SK-N-MC (cell line): Measurements from ENCODE around the gene TNFRSF6B.

Source experiments
- DNase-seq: peaks from one replicate; pipeline ENCODE4 v3.0.0-alpha.2; 2011; ENCODE audit warnings: low read depth, low spot score
- H3K27ac ChIP-seq: fragments of 200-600 bp; sonication (generic); 2 replicates; pipeline ENCODE4 v1.5.1; 2016; ENCODE audit warnings: mixed run types
- H3K36me3 ChIP-seq: fragments of 200-600 bp; sonication (generic); 2 replicates; pipeline ENCODE4 v1.6.1; 2017; ENCODE audit warnings: antibody characterized with exemption, low read length, mixed read lengths; ENCODE audit not compliant: insufficient read depth
- H3K4me3 ChIP-seq: fragments of 200-600 bp; sonication (generic); 2 replicates; pipeline ENCODE4 v1.5.1; 2016
- H3K9ac ChIP-seq: fragments of 200-600 bp; sonication (generic); 2 replicates; pipeline ENCODE4 v1.8.0; 2017; ENCODE audit warnings: mixed run types, mixed read lengths; ENCODE audit not compliant: insufficient read length
- H3K9me3 ChIP-seq: fragments of 200-600 bp; sonication (generic); 2 replicates; pipeline ENCODE4 v1.6.1; 2017; ENCODE audit warnings: low read depth, mild to moderate bottlenecking, antibody characterized with exemption, low read length, moderate library complexity, mixed read lengths
- EZH2 ChIP-seq: fragments of 200-600 bp; sonication (generic); IDR thresholded peaks from one replicate; pipeline ENCODE4 v1.6.1; 2017; ENCODE audit warnings: antibody characterized with exemption
- FOXP2 ChIP-seq: optimal IDR thresholded peaks from 2 replicates; pipeline ENCODE3; 2011; ENCODE audit warnings: mild to moderate bottlenecking, moderate library complexity; ENCODE audit not compliant: insufficient read depth; ENCODE audit errors: extremely low read length, control extremely low read depth
- POLR2AphosphoS5 ChIP-seq: IDR thresholded peaks from 2 replicates; pipeline ENCODE4 v1.6.1; 2012; ENCODE audit warnings: mild to moderate bottlenecking, low read depth, low read length, borderline replicate concordance

TNFRSF6B gene

DNA sequence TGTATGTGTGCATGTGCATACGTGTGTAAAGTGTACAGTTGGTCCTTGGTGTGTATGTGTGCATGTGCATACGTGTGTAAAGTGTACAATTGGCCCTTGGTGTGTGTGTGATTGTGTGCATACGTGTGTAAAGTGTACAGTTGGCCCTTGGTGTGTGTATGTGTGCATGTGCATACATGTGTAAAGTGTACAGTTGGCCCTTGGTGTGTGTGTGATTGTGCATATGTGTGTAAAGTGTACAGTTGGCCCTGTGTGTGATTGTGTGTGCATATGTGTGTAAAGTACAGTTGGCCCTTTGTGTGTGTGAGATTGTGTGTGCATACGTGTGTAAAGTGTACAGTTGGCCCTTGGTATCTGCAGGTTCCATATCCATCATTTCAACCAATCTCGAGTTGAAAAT lies 35.0 kb downstream of the TNFRSF6B start:
- Histone ChIP-seq H3K9me3 (no peaks in the 10 kb centered on the region), H3K4me3 (no peak overlapping the region), H3K27ac (no peak overlapping the region), H3K36me3 (no peaks in the 10 kb centered on the region; the same call in 1 of the 2 replicates), H3K9ac (no peak overlapping the region)
- no peak for DNase-seq
- TF ChIP-seq POLR2AphosphoS5 (no peak), EZH2 (no peak), FOXP2 (no peak)

DNA sequence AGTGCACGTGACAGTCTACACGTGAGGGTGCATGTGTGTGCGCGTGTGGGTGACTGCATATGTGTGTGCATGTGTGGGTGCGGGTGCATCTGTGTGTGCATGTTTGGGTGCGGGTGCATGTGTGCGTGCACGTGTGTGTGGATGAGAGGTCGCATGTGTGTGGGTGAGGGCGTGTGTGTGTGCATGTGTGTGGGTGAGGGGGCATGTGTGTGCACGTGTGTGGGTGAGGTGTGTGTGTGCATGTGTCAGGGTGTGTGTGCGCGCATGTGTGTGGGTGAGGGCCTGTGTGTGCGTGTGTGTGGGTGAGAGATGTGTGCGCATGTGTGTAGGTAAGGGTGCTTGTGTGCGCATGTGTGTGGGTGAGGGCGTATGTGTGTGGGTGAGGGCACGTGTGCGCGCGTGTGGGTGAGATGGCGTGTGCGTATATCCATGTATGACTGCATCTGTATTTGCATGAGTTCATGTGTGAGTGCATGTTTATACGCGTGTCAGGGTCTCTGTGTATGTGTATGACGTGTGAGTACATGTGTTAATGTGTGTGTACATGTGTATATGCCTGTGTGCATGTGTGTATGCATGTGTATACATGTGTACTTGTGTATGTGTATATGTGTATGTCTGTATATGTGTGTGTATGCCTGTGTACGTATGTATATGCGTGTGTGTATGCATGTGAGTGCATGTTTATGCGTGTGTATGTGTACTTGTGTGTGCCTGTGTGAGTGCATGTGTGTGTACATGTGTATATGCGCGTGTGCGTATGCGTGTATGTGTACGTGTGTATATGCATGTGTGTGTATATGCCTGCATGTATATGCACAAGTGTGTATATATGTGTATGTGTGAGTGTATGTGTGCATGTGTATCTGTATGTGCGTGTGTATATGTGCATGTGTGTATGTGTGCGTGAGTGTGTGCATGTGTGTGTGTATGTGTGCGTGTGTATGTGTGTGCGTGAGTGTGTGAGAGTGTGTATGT lies 36.0 kb downstream of the TNFRSF6B start:
- no peak for DNase-seq
- H3K9ac ChIP-seq: no peak overlapping the region
- no peaks in the 10 kb centered on the region; the same call in 1 of the 2 replicates for H3K36me3 ChIP-seq
- H3K4me3 ChIP-seq: no peak overlapping the region
- H3K27ac ChIP-seq: no peak overlapping the region
- TF ChIP-seq EZH2: no peak
- no peak for TF ChIP-seq FOXP2
- no peak for TF ChIP-seq POLR2AphosphoS5
- no peaks in the 10 kb centered on the region for H3K9me3 ChIP-seq

DNA sequence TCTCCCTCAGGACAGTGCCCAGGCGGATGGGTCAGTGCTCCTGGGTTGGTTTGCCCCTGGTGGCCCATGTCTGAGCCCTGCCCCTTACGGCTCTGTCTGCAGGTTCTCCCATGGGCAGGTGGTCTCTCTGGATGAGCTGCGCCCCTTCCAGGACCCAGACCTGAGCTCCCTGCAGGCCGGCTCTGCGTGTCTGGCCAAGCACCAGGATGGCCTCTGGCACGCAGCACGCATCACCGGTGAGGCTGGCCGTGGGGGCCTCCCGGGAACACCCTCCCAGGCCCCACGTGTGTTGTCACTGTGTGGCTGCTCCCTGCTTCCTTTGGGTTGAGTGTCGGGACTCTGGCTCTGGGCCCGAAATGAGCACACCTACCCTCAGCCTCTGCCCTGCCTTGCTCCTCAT lies 36.7 kb downstream of the TNFRSF6B start:
- no peak overlapping the region for H3K4me3 ChIP-seq
- H3K9ac ChIP-seq: no peak overlapping the region
- TF ChIP-seq FOXP2 (no peak), POLR2AphosphoS5 (no peak), EZH2 (no peak)
- H3K9me3 ChIP-seq: no peaks in the 10 kb centered on the region
- no peak overlapping the region for H3K27ac ChIP-seq
- no peak for DNase-seq
- H3K36me3 ChIP-seq: no peaks in the 10 kb centered on the region; the same call in 1 of the 2 replicates

DNA sequence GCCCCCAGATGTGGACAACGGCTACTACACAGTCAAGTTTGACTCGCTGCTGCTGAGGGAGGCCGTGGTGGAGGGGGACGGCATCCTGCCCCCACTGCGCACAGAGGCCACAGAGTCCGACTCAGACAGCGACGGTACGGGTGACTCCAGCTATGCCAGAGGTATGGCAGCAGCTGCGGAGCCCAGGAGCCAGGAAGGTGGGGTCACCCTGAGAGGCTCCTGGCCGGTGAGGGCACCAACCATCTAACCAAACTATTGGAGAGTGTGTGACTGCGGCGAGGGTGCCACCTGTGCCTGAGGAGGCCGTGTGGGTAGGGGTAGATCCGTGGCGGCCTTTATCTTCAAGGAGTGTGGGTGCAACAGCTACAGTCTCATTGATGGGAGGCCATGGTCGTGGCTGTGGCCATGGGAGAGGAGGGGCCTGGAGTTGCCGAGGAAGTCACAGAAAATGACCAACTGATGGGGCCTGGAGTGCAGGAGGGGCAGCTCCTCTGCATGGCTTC lies 37.2 kb downstream of the TNFRSF6B start:
- Histone ChIP-seq H3K4me3 (no peak overlapping the region), H3K9ac (no peak overlapping the region), H3K27ac (no peak overlapping the region), H3K36me3 (no peaks in the 10 kb centered on the region; the same call in 1 of the 2 replicates), H3K9me3 (no peaks in the 10 kb centered on the region)
- TF ChIP-seq EZH2: no peak
- TF ChIP-seq FOXP2: no peak
- TF ChIP-seq POLR2AphosphoS5: no peak
- DNase-seq: no peak

DNA sequence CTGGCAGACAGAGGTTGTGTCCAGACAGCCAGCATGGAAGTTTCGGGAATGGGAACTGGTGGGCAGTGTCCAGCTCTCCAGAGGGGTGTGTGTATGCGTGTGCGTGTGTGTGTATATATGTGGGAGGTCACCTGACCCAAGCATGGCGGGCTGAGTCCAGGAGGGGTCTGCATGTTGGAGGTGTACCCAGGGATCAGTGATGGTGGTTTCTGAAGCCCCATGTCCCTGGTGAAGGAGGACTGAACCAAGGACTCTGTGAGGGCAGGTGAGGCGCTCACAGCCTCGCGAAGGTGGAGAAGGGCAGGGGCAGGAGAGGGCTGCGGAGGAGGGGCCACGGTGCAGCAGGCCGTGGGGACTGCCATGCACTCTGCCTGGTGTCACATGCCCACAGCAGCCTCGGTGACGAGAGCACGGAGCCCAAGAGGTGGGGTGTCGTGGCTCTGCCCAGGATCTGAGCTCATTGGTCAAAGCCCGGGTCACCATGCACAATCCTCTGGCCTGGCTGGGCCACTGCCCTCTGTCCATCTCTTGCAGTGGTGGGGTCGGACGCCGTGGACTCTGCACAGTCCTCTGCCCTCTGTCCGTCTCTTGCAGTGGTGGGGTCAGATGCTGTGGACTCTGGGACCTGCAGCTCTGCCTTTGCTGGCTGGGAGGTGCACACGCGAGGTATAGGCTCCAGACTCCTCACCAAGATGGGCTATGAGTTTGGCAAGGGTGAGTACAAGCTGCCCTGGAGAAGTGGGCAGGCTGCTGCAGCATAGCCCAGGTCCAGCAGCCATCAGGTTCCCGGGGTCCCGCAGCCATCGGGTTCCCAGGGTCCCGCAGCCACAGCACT lies 37.9 kb downstream of the TNFRSF6B start:
- no peak for DNase-seq
- Histone ChIP-seq H3K9me3 (no peaks in the 10 kb centered on the region), H3K4me3 (no peak overlapping the region), H3K9ac (no peak overlapping the region), H3K36me3 (no peaks in the 10 kb centered on the region; the same call in 1 of the 2 replicates), H3K27ac (no peak overlapping the region)
- no peak for TF ChIP-seq POLR2AphosphoS5
- TF ChIP-seq FOXP2: no peak
- TF ChIP-seq EZH2: no peak

DNA sequence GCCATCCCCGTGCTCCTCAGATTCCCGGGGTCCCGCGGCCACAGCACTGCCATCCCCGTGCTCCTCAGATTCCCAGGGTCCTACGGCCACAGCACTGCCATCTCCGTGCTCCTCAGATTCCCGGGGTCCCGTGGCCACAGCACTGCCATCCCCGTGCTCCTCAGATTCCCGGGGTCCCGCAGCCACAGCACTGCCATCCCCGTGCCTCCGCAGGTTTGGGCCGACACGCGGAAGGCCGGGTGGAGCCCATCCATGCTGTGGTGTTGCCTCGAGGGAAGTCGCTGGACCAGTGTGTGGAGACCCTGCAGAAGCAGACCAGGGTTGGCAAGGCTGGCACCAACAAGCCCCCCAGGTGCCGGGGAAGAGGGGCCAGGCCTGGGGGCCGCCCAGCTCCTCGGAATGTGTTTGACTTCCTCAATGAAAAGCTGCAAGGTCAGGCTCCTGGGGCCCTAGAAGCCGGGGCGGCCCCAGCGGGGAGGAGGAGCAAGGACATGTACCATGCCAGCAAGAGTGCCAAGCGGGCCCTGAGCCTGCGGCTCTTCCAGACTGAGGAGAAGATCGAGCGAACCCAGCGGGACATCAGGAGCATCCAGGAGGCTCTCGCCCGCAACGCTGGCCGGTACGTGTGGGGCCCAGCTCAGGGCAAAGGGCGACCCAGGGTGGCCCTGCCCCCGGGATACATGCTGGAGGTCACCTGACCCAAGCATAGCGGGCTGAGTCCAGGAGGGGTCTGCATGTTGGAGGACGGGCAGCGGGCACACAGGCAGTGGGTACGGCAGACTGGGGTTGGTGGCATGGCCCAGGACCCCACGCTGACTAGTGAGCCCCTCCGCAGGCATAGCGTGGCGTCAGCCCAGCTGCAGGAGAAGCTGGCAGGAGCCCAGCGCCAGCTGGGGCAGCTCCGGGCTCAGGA lies 38.8 kb downstream of the TNFRSF6B start:
- no peaks in the 10 kb centered on the region; the same call in 1 of the 2 replicates for H3K36me3 ChIP-seq
- H3K4me3 ChIP-seq: no peak overlapping the region
- H3K9ac ChIP-seq: no peak overlapping the region
- TF ChIP-seq FOXP2 (no peak), EZH2 (no peak), POLR2AphosphoS5 (no peak)
- no peak for DNase-seq
- H3K9me3 ChIP-seq: no peaks in the 10 kb centered on the region
- no peak overlapping the region for H3K27ac ChIP-seq
